WTC11 (cell line): ENCODE results near the gene CAPN7. TPM values are rescaled to one million over a fixed set of nuclear protein-coding genes. Genes with fewer than 3 reads are reported as not detected.

ENCODE experiments used
- ATAC-seq: fragments of 200-7000 bp; cut with Tn5 transposase; 2 replicates; pipeline ENCODE4 v1.10.0; 2021; ENCODE audit warnings: mild to moderate bottlenecking, moderate library complexity
- CTCF ChIA-PET: fragments of 300-600 bp; sonication (Branson Sonifier 250); formaldehyde crosslinking; loops from one replicate; lab custom pipeline; 2021; ENCODE audit warnings: antibody characterized with exemption; lab: Charles Lee
- POLR2A ChIA-PET: fragments of 350-600 bp; sonication (Branson Sonifier 250); formaldehyde crosslinking; loops from one replicate; lab custom pipeline; 2021; ENCODE audit warnings: antibody characterized with exemption; lab: Charles Lee
- DNase-seq: peaks from one replicate; pipeline ENCODE4 v3.0.0; 2021; ENCODE audit warnings: low spot score
- H3K27ac Mint-ChIP-seq: 2 replicates; pipeline ENCODE4 v1.8.0; 2021; ENCODE audit warnings: mixed read lengths
- H3K27me3 Mint-ChIP-seq: 2 replicates; pipeline ENCODE4 v1.8.0; 2021; ENCODE audit warnings: low read depth, mild to moderate bottlenecking, moderate library complexity, mixed read lengths
- H3K36me3 Mint-ChIP-seq: 2 replicates; pipeline ENCODE4 v1.8.0; 2021; ENCODE audit warnings: mixed read lengths
- H3K4me1 Mint-ChIP-seq: 2 replicates; pipeline ENCODE4 v1.8.0; 2022; ENCODE audit warnings: mixed read lengths
- H3K4me3 Mint-ChIP-seq: 2 replicates; pipeline ENCODE4 v1.8.0; 2021; ENCODE audit warnings: mild to moderate bottlenecking, moderate library complexity, mixed read lengths
- H3K9me3 Mint-ChIP-seq: 2 replicates; pipeline ENCODE4 v1.8.0; 2021; ENCODE audit warnings: mixed read lengths
- AR ChIP-seq: fragments of 250-450 bp; sonication (Bioruptor Pico); IDR thresholded peaks from 2 replicates; pipeline ENCODE4 v1.9.0; 2021; ENCODE audit warnings: mild to moderate bottlenecking
- ATF1 ChIP-seq: sonication (generic); formaldehyde crosslinking; IDR thresholded peaks from 2 replicates; pipeline ENCODE4 v1.8.1; 2023; ENCODE audit warnings: mild to moderate bottlenecking, moderate library complexity, missing genetic modification reagents
- CBFB ChIP-seq: sonication (generic); formaldehyde crosslinking; IDR thresholded peaks from 2 replicates; pipeline ENCODE4 v1.8.1; 2022; ENCODE audit warnings: mild to moderate bottlenecking, low read depth, missing genetic modification reagents
- CTCF ChIP-seq: fragments of 200-600 bp; IDR thresholded peaks from 2 replicates; pipeline ENCODE4 v1.8.0; 2022; ENCODE audit warnings: antibody characterized with exemption
- FOXJ3 ChIP-seq: sonication (generic); formaldehyde crosslinking; IDR thresholded peaks from 2 replicates; pipeline ENCODE4 v1.9.0; 2021; ENCODE audit warnings: missing genetic modification reagents, mild to moderate bottlenecking, borderline replicate concordance
- GRHL2 ChIP-seq: fragments of 250-450 bp; sonication (Bioruptor Pico); IDR thresholded peaks from 2 replicates; pipeline ENCODE4 v1.8.0; 2022; ENCODE audit warnings: mild to moderate bottlenecking, moderate library complexity; ENCODE audit not compliant: insufficient replicate concordance, severe bottlenecking
- NFYB ChIP-seq: sonication (generic); formaldehyde crosslinking; conservative IDR thresholded peaks from 2 replicates; pipeline ENCODE4 v1.8.0; 2022; ENCODE audit warnings: low read depth, missing genetic modification reagents
- RELA ChIP-seq: sonication (generic); formaldehyde crosslinking; IDR thresholded peaks from 2 replicates; pipeline ENCODE4 v1.8.1; 2022; ENCODE audit warnings: missing genetic modification reagents, mild to moderate bottlenecking, borderline replicate concordance
- RORB ChIP-seq: fragments of 250-450 bp; sonication (Bioruptor Pico); IDR thresholded peaks from 2 replicates; pipeline ENCODE4 v1.9.0; 2021; ENCODE audit warnings: mild to moderate bottlenecking
- SP1 ChIP-seq: sonication (generic); formaldehyde crosslinking; conservative IDR thresholded peaks from 2 replicates; pipeline ENCODE4 v1.8.1; 2022; ENCODE audit warnings: missing genetic modification reagents
- TEAD1 ChIP-seq: sonication (generic); formaldehyde crosslinking; IDR thresholded peaks from 2 replicates; pipeline ENCODE4 v1.8.0; 2022; ENCODE audit warnings: mild to moderate bottlenecking, missing genetic modification reagents
- TP53 ChIP-seq: sonication (generic); formaldehyde crosslinking; IDR thresholded peaks from 2 replicates; pipeline ENCODE4 v1.8.1; 2023; ENCODE audit warnings: mild to moderate bottlenecking, missing genetic modification reagents
- ZNF232 ChIP-seq: sonication (generic); formaldehyde crosslinking; IDR thresholded peaks from 2 replicates; pipeline ENCODE4 v1.8.0; 2022; ENCODE audit warnings: mild to moderate bottlenecking, missing genetic modification reagents
- ZNF281 ChIP-seq: sonication (generic); formaldehyde crosslinking; IDR thresholded peaks from 2 replicates; pipeline ENCODE4 v1.8.0; 2023; ENCODE audit warnings: mild to moderate bottlenecking, missing genetic modification reagents
- ZNF425 ChIP-seq: fragments of 250-450 bp; sonication (Bioruptor Pico); conservative IDR thresholded peaks from 2 replicates; pipeline ENCODE4 v1.9.0; 2021; ENCODE audit warnings: mild to moderate bottlenecking
- total RNA-seq: library from RNA; stranded (reverse); gene quantifications from 3 replicates; pipeline ENCODE4 v1.2.3, GENCODE V29; 2021
- TF ChIP-seq, protein P1 (sequence below): sonication (generic); formaldehyde crosslinking; IDR thresholded peaks from 2 replicates; pipeline ENCODE4 v1.8.1; 2023; ENCODE audit warnings: mild to moderate bottlenecking, missing genetic modification reagents
- TF ChIP-seq, protein P2 (sequence below): sonication (generic); formaldehyde crosslinking; IDR thresholded peaks from 2 replicates; pipeline ENCODE4 v1.8.1; 2022; ENCODE audit warnings: low read depth, mild to moderate bottlenecking, moderate library complexity, missing genetic modification reagents, borderline replicate concordance
- TF ChIP-seq, protein P3 (sequence below): sonication (generic); formaldehyde crosslinking; conservative IDR thresholded peaks from 2 replicates; pipeline ENCODE4 v1.8.1; 2022; ENCODE audit warnings: mild to moderate bottlenecking, missing genetic modification reagents

The CAPN7 gene
- total RNA-seq, 1 experiment from 2014 or later = 16.8 TPM

DNA sequence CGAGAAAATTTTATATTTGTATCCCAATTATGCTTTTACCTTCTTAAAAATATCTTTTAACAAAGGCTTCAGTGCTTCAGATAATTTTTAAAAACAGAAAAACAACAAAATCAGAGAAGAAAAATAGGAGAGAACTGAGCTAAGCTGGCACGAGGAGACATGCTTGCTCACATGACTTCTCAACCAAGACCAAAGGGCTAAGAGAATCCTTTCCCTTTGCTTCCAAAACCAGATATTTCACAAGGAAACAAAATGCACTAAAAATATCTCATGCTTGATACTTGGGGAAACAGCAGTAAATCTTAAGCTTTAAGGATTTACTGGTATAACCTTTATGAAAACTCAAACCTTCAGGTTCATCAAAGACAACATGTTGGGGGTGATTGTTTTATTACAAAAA is 58.4 kb downstream of the CAPN7 start:
- DNase-seq (no peak), ATAC-seq (no peak)
- Mint-ChIP-seq H3K9me3 (no peaks in the 10 kb centered on the region), H3K27me3 (no peaks in the 10 kb centered on the region; the same call in 1 of the 2 replicates), H3K4me3 (no peak overlapping the region), H3K27ac (no peak overlapping the region), H3K36me3 (peaks cover 2% of the 10 kb centered on the region; the same call in 1 of the 2 replicates), H3K4me1 (no peaks in the 10 kb centered on the region)
- TF ChIP-seq, protein P1, sequence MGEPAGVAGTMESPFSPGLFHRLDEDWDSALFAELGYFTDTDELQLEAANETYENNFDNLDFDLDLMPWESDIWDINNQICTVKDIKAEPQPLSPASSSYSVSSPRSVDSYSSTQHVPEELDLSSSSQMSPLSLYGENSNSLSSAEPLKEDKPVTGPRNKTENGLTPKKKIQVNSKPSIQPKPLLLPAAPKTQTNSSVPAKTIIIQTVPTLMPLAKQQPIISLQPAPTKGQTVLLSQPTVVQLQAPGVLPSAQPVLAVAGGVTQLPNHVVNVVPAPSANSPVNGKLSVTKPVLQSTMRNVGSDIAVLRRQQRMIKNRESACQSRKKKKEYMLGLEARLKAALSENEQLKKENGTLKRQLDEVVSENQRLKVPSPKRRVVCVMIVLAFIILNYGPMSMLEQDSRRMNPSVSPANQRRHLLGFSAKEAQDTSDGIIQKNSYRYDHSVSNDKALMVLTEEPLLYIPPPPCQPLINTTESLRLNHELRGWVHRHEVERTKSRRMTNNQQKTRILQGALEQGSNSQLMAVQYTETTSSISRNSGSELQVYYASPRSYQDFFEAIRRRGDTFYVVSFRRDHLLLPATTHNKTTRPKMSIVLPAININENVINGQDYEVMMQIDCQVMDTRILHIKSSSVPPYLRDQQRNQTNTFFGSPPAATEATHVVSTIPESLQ (CRISPR knock-in tag) = no peak
- TF ChIP-seq, protein P2, sequence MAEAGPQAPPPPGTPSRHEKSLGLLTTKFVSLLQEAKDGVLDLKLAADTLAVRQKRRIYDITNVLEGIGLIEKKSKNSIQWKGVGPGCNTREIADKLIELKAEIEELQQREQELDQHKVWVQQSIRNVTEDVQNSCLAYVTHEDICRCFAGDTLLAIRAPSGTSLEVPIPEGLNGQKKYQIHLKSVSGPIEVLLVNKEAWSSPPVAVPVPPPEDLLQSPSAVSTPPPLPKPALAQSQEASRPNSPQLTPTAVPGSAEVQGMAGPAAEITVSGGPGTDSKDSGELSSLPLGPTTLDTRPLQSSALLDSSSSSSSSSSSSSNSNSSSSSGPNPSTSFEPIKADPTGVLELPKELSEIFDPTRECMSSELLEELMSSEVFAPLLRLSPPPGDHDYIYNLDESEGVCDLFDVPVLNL (CRISPR knock-in tag) = no peak
- no peak for TF ChIP-seq ZNF425 (CRISPR knock-in tag)
- no peak for TF ChIP-seq CTCF
- no peak for TF ChIP-seq CBFB (CRISPR knock-in tag)
- TF ChIP-seq ZNF281 (CRISPR knock-in tag) = no peak
- TF ChIP-seq TP53 = no peak
- no peak for TF ChIP-seq ATF1 (CRISPR knock-in tag)
- no peak for TF ChIP-seq ZNF232
- no peak for TF ChIP-seq AR
- TF ChIP-seq RORB (CRISPR knock-in tag) = no peak
- no peak for TF ChIP-seq NFYB (CRISPR knock-in tag)
- no peak for TF ChIP-seq SP1 (CRISPR knock-in tag)
- TF ChIP-seq RELA = no peak
- no peak for TF ChIP-seq FOXJ3
- TF ChIP-seq, protein P3, sequence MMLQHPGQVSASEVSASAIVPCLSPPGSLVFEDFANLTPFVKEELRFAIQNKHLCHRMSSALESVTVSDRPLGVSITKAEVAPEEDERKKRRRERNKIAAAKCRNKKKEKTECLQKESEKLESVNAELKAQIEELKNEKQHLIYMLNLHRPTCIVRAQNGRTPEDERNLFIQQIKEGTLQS (CRISPR knock-in tag) = no peak
- TF ChIP-seq GRHL2 (CRISPR knock-in tag) = no peak
- no peak for TF ChIP-seq TEAD1 (CRISPR knock-in tag)
- ChIA-PET POLR2A (no interaction called here), CTCF (interaction anchor here (3.8 to 5.1 kb wide), 2 partner anchors 67 to 141 kb away, joined by 27 to 76 read pairs; partner anchors contain the start of gene SH3BP5)
